RPMI8226 (cell line): ENCODE measurements around the gene KRT40.

ENCODE experiments used
- DNase-seq: peaks from one replicate; pipeline ENCODE4 v3.0.0-alpha.2; 2015

KRT40 gene

DNA sequence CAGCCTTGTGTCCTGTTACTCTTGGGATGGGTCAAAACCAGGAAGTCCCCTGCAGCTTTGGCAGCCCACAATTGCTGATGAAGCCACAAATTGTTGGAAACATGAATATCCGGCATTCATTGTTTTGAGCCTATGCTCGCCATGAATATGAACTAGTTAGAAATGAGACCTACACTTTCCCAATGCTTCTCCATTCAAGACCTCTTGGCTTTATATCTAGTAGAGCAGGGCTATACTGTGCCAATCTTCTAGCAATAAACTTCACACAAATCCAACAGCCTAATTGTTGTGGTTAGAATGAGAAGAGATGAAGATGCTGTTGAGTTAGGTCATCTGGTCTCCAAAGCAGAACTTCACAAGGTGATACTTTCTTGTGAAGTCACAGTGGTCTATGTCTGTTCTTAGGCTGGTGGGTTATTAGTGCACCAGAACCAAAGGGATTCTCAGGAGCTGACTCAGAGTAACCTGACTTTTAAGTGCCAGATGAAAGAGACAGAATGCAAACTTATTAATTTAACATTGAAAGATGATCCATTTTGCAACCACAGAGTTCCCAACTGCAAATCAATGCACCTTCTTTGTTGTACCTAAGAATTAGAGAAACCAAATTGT lies 33.0 kb downstream of the KRT40 start:
- DNase-seq = no peak

- no peak for DNase-seq
These were observed 34.0 kb downstream of the KRT40 start for GRCh38 chr17:40950176-40950575.

GRCh38 chr17:40949418-40949817 lies 34.7 kb downstream of the KRT40 start:
- peak; percentile 47 for DNase-seq

- no peak for DNase-seq
These were observed 36.2 kb downstream of the KRT40 start for GRCh38 chr17:40947929-40948328.

GRCh38 chr17:40945414-40945813 lies 38.7 kb downstream of the KRT40 start:
- no peak for DNase-seq

DNA sequence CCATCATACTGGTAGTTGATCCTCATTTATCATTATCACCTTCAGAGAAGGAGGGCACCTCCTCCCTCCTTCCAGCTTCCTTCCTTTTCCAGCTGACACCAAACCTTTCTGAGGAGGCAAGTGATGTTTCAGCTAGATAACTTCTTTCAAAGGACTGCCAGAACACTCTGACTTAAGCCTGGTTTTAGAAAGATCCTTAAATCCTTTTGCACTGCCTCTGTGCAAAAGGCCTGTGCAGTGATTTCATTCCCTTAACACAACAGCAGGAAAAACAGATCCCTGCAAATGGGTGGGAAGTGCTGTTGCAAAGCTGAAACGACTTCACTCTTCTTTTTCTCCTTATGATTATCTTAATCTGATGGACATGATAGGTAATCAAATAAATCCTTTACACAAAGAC lies 39.6 kb downstream of the KRT40 start:
- no peak for DNase-seq

DNA sequence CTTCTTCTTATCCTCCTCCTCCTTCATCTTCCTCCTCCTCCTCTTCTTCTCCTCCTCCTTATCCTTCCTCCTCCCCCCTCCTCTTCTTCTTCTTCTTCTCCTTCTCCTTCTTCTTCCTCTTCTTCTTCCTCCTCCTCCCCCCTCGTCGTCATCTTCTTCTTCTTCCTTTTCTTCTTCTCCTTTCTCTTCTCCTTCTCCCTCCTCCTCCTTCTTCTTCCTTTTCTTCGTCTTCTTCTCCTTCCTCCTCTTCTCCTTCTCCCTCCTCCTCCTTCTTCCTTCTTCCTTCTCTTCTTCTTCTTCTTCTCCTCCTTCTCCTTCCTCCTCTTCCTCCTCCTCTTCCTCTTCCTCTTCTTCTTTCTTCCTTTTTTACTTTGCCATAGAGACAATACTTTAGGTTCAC lies 41.6 kb downstream of the KRT40 start:
- no peak for DNase-seq

- DNase-seq = no peak
These were observed 43.9 kb downstream of the KRT40 start for GRCh38 chr17:40940266-40940665.

- no peak for DNase-seq
These were observed 45.1 kb downstream of the KRT40 start for GRCh38 chr17:40938981-40939380.

DNA sequence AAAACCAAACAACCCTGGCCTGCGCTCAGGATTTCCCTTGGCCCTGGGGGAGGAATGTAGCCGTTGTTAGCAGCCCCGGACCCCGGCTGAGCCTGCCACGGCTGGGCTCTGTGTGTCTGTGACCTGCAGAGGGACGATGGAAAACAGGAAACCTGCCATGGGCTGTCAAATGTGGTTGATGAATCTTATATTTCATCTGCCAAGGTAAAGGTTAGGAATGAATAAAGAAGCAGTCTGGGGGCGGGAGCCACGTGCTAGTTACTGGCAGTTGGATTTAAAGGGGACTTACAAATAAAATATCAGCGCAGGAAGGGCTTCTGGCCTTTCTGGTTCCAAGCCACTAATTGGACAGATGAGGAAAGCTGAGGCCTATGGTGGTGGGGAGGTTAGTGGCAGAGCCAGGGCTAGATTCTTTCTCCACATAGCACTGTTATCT lies 46.7 kb downstream of the KRT40 start, which contains the start of gene KRT23:
Gene KRT23, minus strand, starts transcription at position 263 of the 436 bp plus-strand sequence. CDS start 1,043 bp downstream, outside the sequence.
- no peak for DNase-seq

DNA sequence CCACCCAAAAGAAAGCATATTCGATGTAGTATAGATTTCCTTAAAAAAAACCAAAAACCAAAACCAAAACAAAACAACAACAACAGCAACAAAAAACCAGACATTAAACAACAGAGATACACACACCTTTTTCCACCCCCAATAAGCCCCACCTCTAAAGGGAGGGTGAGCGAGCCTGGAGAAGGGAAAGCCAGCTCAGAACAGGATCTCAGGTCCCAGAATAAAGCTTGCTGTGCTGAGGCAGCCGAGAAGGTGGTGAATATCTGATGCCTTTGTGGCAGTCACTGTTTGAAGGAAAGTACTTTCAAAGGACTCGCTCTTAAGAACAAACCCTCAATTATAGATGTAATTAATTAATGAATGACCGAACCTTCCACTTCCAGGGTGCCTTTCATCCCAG lies 47.1 kb downstream of the KRT40 start:
- no peak for DNase-seq

DNA sequence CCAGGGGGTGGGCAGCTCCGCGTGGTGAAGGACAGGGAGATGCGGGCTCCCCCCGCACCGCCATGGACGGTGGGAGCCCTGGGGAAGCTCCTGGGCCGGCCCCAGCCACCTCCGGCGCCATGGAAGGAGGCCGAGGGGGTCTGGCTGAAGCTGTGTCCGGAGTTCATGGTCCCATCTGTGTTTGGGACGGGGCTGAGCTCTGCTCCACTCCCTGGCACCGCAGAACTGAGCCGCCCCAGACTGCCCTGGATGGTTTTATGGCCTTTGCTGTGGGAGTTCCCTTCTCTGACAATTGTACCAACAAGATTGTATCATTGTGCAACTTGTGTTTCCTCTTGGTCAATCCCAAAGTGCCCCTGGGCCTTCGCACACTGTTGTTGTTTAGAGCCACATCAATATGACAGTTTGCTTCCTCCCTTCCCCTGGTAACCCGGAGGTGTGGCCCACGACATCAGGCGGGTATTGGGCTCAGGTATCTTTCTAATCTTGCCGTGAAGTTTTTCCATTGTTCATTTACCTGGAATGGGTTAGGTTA lies 47.6 kb downstream of the KRT40 start:
- DNase-seq = no peak

- no peak for DNase-seq
These were observed 48.5 kb downstream of the KRT40 start for GRCh38 chr17:40935624-40936023.

DNA sequence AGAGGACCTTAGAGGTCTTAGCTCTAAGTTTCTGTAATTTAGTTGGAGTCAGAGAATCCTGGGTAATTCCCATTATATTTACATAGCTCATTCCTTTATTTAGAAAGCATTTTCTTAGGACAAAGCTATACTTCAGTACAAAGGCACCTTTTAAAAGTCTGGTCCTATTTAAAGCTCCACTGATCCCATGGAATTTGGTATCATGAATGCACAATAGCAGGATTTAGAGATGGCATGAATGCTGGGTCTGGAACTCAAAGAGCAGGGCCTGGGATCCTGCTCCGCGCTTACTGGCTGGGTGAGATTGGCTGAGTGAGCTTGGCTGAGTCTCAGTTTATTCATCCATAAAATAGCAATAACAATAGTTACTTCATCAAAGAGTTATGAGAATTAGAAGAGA lies 51.5 kb downstream of the KRT40 start:
- no peak for DNase-seq

GRCh38 chr17:40931311-40931710 lies 52.8 kb downstream of the KRT40 start:
- DNase-seq = no peak
